MM.1S (cell line): ENCODE data around the gene MDGA2.

Experiments used
- EZH2 ChIP-seq: fragments of 300-600 bp; sonication (generic); optimal IDR thresholded peaks from 2 replicates; pipeline ENCODE3; 2017; ENCODE audit warnings: low read depth, mild to moderate bottlenecking, antibody characterized with exemption, low read length, mixed read lengths
- EZH2phosphoT487 ChIP-seq: fragments of 300-600 bp; sonication (generic); IDR thresholded peaks from 2 replicates; pipeline ENCODE4 v1.6.1; 2018; ENCODE audit warnings: antibody characterized with exemption, low read length
- TF ChIP-seq, protein P1 (sequence below): fragments of 300-600 bp; sonication (generic); IDR thresholded peaks from 2 replicates; pipeline ENCODE4 v1.5.1; 2016; ENCODE audit warnings: antibody characterized with exemption, low read length, mixed read lengths

DNA sequence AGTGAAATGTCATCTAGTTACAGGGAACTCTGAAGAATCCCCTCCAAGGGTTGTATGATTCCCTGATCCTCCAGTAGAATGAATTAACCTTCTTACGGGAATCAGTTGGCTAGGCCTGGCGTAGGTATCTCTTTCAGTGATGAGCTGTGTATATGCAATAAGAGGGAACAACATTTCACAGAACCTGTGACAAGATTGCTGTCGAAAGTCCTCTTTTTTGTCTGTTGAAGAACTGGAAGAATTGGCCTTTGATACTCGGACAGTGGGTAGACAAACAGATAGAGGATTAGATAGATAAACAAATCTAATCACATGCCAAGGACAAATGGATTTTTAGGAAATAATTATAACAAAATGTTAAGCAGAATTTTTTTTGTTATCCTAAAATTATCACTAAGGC is 184.6 kb downstream of the MDGA2 start:
- TF ChIP-seq EZH2phosphoT487 (no peak), EZH2 (no peak)
- TF ChIP-seq, protein P1, sequence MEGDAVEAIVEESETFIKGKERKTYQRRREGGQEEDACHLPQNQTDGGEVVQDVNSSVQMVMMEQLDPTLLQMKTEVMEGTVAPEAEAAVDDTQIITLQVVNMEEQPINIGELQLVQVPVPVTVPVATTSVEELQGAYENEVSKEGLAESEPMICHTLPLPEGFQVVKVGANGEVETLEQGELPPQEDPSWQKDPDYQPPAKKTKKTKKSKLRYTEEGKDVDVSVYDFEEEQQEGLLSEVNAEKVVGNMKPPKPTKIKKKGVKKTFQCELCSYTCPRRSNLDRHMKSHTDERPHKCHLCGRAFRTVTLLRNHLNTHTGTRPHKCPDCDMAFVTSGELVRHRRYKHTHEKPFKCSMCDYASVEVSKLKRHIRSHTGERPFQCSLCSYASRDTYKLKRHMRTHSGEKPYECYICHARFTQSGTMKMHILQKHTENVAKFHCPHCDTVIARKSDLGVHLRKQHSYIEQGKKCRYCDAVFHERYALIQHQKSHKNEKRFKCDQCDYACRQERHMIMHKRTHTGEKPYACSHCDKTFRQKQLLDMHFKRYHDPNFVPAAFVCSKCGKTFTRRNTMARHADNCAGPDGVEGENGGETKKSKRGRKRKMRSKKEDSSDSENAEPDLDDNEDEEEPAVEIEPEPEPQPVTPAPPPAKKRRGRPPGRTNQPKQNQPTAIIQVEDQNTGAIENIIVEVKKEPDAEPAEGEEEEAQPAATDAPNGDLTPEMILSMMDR, result no peak
